ENCODE measurements around the gene NUDT21.
"Not testable (repeated sequence)": the region's sequence is repeated elsewhere in the genome, so short reads cannot be mapped to it uniquely, and the experiment has no call there.

The NUDT21 gene

DNA sequence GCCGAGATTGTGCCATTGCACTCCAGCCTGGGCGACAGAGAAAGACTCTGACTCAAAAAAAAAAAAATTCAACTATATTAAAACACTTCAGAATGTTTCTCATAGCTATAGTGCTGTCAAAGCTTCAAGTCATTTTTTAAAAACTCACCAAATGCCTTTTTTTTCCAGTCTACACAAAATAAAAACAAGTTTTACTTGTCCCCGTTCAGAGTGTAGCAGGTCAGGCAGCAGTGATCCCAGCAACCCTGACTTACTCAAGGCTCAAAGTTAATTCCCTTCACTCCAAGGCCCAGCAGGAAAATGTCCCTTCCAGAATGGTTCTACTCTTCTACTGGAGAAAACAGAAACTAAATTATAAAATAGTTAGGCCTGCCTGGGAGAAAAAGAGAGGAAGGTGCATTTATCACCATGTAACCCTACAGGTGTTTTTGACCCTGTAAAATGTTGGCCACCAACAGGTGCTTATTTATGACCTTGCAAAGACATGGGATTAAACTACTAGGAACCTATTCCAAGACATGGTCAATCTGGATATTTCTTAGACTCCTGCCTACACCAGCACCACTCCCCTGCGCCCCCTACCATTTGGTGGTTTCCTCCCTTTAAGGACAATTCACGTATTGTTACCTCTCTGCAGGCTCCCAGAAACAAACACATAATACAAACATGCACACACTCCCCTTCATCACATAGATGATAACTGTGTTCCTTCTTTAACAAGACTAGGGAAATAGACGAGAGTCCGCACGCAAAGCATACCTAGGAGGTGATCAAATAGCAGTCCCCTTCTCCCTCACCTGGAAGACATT lies 31.2 kb downstream of the NUDT21 start:
- no peak for DNase-seq (ENCODE audit: low read depth)

DNA sequence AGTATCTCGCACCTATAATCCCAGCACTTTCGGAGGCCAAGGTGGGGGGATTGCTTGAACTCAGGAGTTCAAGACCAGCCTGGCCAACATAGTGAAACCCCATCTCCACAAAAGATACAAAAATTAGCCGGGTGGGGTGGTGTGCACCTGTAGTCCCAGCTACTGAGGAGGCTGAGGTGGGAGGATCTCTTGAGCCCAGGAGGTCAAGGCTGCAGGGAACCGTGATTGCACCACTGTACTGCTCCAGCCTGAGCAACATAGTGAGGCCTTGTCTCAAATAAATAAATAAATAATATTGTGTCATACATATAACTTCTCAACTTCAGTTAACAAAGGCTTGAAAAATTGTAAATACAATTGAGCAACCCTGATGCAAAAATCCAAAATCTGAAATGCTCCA lies 34.0 kb downstream of the NUDT21 start:
- no peak for DNase-seq (ENCODE audit: low read depth)

DNA sequence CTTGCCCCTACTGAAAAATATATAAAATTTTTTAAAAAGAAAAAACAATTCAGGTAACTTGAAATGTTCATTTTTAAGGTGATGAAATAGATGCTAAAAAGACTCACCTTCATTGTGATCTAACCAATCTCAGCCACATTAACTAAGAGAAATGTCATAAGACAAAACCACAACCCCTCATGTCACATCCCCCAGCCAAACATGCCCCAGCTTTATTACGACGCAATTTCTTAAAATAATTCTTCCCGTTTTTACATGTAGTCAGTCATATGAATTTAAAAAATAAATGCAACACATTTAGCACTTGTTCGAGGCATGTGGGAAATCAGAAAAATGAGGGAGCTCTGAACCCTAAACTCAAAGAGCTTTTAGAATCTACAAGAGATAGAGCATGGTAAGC lies 35.3 kb downstream of the NUDT21 start:
- DNase-seq (ENCODE audit: low read depth), result no peak

DNA sequence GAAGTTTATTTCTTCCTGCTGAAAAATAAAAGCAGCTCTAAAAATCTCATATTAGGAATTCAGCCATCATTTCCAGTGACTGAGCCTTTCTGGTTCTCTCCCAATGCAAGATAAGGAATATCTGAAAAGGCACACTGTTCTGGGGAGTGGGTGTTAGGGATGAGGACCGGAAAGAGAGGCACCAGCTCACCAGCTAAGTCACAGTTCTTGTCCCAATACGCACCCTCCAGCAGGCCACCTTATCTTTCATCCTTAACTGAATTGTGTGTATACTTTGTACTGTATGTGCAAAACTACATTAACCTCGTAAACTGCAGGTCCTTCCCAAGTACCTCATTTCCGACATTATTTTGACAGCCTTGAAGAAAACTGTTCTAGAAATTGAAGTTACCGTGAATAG lies 36.8 kb downstream of the NUDT21 start:
- DNase-seq (ENCODE audit: low read depth), result no peak

DNA sequence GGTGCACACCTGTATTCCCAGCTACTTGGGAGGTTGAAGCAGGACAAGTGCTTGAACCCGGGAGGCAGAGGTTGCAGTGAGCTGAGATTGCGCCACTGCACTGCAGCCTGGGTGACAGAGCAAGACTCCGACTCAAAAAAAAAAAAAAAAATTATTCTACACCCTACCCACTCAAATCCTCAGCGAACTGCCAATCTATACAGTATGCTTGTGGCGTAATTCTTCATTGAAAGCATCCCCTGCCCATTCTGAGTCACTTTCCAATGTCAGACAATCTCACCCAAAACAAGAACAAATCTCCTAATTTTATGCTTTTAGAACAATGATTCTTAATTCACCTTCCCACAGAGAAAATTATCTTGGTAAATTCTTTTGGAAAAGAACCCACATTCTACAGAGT lies 37.8 kb downstream of the NUDT21 start:
- DNase-seq (ENCODE audit: low read depth), result no peak

DNA sequence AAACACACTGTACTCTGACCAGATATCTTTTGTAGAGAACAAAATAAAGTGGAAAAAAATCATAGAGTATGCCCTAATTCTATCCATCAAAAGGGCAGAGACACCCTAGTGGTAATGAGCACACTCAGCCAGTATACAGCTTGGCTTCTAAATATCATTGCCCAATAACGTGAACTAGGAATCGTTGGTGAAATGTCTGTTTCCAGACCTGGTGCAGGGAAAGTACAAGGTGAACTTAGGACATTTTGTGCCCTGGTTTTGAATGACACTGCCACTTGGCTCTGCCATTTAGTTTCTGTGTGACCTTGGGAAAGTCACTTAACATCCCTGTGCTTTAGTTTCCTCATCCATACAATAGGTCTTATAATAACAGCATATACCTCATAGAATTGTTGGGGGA lies 39.5 kb downstream of the NUDT21 start:
- DNase-seq (ENCODE audit: low read depth), result no peak

DNA sequence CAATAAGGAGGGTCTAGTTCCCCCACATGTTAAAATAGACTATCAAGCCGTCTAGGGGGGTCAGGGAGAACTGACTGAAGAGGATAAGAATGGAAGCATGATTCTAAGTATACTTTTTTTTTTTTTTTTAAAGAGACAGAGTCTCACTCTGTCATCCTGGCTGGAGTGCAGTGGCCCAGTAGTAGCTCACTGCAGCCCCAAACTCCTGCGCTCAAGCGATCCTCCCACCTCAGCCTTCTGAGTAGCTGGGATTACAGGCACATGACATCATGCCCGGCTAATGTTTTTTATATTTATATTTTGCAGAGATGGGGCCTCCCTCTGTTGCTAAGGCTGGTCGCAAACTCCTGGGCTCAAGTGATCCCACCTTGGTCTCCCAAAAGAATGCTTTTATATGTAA lies 40.0 kb downstream of the NUDT21 start:
- DNase-seq (ENCODE audit: low read depth), result no peak

DNA sequence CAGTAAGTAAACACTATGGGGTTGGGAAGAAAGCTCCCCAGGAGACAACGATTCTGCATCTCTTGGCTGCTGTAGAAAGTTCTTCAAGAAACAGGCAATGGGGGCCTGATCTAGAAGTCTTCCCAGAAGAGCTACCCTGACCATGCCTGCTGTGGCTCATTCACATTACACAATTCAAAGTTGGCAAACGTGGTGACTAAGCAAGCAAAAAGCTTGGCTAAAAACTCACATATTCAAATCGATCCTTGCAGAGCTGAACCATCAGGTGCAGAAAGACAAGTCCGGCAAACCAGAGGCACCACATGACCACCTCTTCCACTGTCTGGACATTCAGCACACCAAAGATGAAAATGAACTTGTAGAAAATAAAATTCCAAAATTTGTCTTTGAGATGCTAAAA lies 41.9 kb downstream of the NUDT21 start:
- DNase-seq (ENCODE audit: low read depth), result no peak

DNA sequence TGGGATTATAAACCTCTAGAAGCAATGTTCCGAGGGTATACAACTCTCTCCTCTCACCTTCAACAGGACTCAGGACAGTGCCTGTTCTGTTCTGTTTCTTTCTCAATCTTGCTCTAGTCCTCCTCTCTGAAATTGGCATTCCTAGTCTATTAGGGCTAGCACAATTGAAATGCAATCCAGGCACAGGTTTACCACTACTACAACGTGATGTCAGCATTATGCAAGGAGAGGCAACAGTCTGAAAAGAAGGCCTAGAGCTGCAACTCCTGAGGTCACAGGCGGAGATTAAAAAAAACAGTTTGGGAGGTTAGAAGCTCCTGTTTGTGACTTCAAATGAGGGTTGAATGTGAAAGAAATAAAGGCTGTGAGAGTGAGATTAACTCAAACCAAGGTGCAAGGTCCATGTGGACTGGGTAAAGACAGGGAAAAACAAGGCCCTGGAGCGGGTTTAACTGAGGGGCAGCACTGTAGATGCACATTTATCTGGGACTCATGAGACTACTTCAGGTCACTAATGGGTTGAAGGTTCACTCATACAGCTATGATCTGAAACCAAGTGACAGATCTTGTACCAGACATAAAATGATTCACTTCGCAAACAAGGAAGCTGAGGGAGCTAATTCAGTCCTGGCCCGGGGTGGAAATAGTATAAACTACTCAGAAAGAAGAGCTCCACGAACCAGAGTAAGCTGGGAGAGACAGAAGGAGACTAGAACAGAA lies 42.6 kb downstream of the NUDT21 start:
- no peak for DNase-seq (ENCODE audit: low read depth)

DNA sequence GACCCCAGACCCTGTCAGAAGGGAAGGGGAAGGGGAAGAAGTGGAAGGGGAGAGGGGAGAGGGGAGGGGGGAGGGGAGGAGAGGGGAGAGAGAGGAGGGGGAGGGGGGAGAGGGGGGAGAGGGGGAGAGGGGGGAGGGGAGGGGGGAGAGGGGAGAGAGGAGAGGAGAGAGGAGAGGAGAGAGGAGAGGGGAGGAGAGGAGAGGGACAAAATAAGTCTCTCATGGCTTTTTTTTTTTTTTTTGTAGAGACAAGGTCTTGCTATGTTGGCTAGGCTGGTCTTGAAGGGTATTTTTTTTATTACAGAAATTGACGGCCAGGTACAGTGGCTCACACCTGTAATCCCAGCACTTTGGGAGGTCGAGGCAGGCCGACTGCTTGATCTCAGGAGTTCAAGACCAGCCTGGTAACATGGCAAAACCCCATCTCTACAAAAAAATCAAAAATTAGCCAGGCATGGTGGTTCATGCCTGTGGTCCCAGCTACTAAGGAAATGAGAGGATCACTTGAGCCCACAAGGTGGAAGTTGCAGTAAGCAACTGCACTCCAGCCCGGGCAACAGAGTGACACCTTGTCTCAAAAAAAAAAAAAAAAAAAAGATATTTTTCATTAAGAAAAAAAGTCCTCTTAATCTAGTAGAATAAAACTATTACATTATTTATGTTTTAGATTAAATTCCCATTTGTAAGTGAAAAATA lies 45.0 kb downstream of the NUDT21 start:
- DNase-seq (ENCODE audit: low read depth), result no peak

DNA sequence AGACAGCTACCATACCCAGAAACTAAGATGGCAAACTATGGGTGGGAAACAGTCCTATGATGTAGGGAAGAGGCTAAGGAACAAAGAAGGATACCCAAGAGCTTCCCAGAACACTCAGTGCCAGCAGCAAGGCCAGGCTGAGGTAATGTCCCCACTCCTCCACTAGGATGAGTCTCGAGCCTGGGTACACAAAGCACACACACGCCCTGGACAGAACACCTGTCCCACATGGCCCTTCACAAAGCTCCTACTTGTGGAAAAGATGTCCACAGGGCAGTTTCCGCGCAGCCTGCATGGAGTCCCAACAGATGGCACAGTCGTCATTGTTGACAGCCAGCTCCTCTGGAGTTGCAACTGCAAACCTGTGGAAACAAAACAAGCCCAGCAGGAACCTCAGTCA lies 49.6 kb downstream of the NUDT21 start:
- no peak for DNase-seq (ENCODE audit: low read depth)

DNA sequence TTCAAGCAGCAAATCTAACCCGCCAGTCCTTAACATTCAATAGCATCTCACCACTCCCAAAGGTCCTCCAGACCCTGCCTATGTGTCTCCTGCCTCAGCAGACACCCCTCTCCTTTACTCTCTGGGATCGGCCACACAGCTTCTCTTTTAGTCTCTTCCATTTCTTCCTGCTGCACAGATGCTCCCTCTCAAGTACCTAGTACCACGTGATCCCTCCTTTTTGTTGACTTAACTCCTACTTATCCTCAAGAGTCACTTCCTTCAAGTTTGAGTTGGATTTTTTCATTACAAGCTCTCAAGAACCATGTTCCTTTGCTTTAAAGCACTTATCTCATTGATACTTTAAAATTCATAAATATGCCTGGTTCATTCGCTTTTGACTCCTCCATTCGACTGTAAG lies 50.7 kb downstream of the NUDT21 start:
- DNase-seq (ENCODE audit: low read depth), result no peak

DNA sequence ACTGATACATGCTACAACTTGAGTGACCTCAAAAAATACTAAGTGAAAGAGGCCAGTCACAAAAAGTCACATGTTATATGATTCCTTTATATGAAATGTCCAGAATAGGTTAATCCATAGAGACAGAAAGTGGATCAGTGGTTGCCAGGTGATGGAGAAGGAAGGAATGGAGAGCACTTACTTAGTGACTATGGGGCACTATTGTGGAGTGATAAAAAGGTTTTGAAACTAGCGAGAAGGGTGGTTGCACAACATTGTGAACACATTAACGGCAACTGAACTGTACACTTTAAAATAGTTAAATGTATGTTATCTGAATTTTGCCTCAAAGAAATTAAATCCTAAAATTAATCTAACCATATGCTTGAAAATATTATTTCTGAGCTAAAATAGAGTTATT lies 51.6 kb downstream of the NUDT21 start:
- DNase-seq (ENCODE audit: low read depth), result no peak

DNA sequence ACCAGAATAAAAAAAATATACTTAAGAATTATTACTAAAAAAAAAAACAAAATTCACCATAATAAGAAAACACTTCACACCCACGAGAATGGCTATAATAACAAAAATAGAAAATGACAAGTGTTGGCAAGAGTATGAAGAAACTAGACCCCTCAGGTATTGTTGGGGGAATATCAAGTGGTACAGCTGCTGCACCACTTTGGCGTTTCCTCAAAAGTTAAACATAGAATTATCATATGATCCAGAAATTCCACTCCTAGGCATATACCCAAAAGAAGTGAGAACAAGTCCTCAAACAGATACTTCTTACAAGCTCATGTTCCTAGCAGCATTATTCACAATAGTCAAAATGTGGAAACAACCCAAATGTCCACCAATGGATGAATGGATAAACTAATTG lies 52.1 kb downstream of the NUDT21 start:
- DNase-seq (ENCODE audit: low read depth), result no peak

DNA sequence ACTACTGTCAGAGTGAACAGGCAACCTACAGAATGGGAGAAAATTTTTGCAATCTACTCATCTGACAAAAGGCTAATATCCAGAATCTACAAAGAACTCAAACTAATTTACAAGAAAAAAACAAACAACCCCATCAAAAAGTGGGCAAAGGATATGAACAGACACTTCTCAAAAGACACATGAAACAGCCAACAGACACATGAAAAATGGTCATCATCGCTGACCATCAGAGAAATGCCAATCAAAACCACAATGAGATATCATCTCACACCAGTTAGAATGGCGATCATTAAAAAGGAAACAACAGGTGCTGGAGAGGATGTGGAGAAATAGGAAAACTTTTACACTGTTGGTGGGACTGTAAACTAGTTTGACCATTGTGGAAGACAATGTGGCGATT lies 54.4 kb downstream of the NUDT21 start:
- DNase-seq (ENCODE audit: low read depth), result not testable (repeated sequence)

DNA sequence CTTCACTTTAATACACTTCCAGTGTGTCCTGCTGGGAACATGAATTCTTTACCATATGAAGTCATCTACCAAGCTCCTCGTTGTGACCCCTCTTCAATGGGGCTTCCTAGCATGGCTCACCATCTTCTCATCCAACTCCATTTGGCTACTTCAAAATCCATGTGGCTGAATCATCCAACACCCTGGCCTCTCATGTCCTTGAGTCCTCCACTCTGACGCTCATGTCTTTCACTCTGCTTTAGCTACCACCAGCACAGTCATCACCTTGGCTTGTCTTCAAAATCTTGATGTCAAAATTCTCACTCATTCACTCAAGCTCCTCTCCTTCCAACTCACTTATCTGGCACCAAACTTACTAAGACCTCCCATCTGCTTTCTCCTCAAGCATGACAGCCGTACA lies 61.6 kb downstream of the NUDT21 start:
- DNase-seq (ENCODE audit: low read depth), result no peak

DNA sequence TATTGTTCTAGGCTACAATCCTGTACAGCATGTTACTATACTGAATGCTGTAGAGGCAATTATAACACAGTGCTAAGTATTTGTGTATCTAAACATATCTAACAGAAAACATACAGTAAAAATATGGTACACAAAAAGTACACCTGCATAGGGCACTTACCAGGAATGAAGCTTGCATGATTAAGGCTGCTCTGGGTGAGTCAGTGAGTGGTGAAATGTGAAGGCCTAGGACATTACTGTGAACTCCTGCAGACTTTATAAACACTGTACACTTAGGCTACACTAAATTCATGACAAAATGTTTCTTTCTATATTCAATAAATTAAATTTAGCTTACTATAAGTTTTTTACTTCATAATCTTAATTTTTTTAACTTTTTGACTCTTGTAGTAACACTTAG lies 62.9 kb downstream of the NUDT21 start:
- no peak for DNase-seq (ENCODE audit: low read depth)

DNA sequence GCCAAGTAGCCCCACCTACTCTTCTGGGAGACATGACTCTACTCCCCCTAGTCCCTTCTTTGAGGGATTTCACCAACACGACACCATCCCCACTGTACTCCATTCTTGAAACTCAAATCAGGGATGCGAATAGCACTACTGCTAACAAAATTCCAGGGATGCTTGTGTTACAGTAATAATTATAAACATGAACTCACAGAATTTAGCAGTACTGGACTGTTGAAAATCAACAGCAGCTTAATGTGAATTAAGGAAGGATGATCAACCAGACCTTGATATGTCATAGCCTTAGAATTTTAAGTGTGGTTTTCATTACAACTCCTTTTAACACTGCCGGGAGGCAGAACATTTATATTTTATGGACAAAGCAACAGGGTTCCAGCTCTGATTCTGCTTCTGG lies 63.7 kb downstream of the NUDT21 start:
- DNase-seq (ENCODE audit: low read depth), result no peak

DNA sequence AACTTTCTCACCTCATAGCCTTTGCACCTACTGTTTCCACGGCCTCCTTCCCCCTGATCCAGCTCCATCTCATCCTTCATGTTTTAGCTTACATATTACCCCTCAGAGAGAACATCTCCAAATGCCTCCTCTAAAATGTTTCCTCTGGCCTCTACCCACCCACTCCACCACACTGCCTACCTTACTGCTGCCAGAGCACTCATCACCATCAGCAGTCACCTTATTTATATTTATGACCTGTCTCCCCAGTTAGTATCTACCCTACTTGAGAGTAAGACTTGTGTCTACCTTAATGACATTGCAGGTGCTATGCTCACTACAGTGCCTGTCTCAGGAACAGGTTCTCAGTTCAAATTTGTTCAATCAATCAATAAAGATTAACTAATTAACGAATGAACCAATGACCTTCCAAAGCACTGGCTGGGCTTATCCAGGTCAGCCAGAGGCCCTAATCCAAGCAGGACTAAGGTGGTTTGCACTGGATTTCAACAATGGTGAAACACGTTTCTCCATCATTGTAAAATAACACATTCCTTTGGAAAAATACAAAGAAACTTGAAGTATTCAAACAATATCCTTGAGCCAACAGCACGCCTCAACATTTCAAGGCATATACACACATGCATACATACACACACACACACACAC lies 66.9 kb downstream of the NUDT21 start:
- DNase-seq (ENCODE audit: low read depth), result no peak

DNA sequence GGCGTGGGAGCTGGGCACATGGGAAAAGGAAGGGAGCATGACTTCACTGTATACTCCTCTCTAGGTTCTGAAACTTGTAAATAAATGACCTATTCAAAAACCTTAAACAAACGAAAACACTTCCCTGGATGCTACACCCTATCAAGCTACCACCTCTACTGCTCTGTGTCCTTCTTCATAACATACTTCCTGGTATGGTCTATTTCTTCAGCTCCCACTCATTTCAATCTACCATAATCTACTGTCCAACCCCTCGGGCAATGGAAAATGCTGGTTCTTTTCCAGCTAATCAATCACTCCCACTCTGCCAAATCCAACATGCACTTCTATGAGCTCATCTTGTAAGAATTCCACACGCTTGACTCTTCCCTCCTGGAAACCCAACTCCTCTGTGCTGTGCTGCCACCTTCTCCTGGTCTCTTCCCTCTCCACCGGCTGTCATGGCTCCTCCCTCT lies 68.2 kb downstream of the NUDT21 start:
- DNase-seq (ENCODE audit: low read depth), result no peak

DNA sequence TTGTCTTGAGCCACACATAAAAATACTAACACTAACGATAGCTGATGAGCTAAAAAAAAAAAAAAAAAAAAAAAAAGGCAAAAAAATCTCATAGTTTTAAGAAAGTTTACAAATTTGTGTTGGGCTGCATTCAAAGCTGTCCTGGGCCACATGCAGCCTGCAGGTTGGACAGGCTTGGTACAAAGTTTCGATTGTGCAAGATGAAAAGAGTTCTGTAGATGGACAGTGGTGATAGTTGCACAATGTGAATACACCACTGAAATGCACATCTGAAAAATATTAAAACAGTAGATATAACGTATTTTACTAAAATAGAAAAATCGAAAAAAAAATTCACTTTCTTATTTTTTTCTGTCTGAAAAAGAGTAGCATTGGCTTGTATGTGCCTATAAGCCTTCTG lies 68.7 kb downstream of the NUDT21 start:
- DNase-seq (ENCODE audit: low read depth), result no peak

DNA sequence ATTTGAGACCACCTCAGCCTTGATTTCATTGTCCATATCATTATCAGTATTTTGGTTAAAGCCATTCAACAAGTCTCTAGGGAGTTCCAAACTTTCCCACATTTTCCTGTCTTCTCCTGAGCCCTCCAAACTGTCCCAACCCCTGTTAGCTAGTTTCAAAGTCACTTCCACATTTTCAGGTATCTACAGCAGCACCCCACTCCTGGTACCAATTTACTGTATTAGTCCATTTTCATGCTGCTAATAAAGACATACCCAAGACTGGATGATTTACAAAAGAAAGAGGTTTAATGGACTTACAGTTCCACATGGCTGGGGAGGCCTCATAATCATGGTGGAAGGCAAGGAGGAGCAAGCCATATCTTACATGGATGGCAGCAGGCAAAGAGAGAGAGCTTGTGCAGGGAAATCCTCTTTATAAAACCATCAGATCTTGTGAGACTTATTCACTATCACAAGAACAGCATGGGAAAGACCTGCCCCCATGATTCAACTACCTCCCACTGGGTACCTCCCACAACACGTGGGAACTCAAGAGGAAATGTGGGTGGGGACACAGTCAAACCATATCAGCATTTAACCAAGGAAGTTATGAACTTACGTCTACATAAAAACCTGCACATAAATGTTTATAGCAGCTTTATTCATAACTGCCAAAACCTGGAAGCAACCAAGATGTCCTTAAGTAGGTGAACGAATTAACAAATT lies 70.2 kb downstream of the NUDT21 start:
- not testable (repeated sequence) for DNase-seq (ENCODE audit: low read depth)
